GM19099 (cell line): ENCODE measurements around the gene IP6K3.
A peak's percentile ranks its signal among the peaks of the same experiment; 100 is the strongest.

ENCODE experiments used
- POLR2A ChIP-seq: IDR thresholded peaks from 3 replicates; pipeline ENCODE4 v1.6.1; 2011; ENCODE audit warnings: low read depth; ENCODE audit not compliant: insufficient read length; ENCODE audit errors: extremely low read depth

The IP6K3 gene

DNA sequence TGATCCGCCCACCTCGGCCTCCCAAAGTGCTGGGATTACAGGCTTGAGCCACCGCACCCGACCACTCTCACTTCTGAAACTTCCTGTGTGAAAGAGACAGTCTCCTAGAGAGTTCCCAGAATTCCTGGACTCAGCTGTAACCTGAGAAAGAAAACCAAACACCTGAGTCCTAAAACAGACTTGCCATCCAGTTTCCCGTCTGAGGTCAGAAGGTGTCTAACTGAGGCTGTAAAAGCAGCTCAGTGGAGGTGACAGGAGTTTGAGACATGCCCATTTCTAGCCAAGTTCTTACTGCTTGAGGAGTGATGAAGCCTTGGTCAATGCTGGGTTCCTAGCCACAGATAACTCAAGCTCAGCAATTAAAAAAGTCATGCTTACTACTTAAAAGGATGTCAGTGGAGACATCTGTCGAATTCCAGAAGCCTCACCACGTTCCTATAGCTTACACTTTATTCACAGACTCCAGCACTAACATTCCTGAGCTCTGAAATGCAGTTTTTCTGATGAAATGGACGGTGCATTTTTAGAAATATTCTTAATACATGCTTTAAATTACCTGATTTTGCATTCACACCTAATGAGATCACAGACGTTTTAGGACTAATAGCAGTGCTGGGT is 41.3 kb downstream of the IP6K3 start:
- TF ChIP-seq POLR2A, result no peak

GRCh38 chr6:33704215-33705066 is 42.3 kb downstream of the IP6K3 start:
- TF ChIP-seq POLR2A, result no peak

- TF ChIP-seq POLR2A, result no peak
These were observed 44.2 kb downstream of the IP6K3 start for GRCh38 chr6:33702345-33702977.

DNA sequence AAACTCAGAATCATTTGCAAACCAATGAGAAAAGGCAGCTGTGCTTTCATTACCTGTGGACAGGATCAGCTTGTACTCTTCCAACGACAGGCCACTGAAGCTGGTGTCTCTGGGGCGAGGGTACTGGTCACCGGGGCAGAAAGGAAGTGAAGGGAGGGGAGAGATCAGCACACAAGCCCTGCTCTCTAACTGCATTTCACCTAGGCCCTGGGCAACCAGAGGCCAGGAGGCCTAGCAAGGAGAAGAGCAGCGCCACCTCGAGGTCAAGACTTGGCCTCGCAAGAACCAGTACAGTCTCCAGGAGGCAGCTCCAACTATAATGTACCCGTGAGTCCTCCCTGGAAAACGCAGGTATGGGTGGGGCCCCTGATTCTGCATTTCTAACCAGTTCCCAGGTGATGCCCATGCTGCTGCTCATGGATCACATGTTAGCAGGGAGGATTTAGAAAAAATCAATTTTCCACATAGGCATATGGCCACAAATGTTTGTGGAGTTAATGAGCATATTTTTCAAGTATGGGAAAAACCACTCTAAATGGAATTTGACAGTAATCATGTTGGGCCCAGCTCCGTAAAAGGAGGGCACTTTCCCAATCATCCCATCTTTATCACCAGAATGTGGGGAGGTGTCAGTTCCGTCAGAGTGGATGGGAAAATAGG is 46.2 kb downstream of the IP6K3 start:
- no peak for TF ChIP-seq POLR2A

- no peak for TF ChIP-seq POLR2A
These were observed 47.0 kb downstream of the IP6K3 start for GRCh38 chr6:33699739-33700138.

- no peak for TF ChIP-seq POLR2A
These were observed 47.6 kb downstream of the IP6K3 start for GRCh38 chr6:33699131-33699530.

GRCh38 chr6:33698494-33698893 is 48.2 kb downstream of the IP6K3 start:
- no peak for TF ChIP-seq POLR2A

DNA sequence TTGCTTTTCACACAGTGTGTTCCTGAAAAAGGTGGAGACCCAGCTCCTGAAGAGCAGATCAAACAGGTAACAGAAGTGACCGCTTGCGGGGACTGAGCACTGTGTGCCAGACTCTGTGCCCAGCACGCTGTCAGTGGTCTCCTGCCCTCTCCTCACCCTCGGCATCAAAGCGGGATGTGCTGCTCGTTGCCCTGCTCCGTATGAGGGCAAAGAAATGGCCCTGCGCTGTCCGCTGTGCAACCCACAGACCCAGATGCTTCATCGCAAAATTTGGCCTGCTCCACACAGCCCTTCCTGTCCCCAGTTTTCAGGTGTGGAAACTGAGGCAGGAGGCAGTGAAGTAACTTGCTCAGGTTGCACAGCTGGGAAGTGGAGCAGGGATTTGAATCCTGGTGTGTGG is 48.9 kb downstream of the IP6K3 start:
- TF ChIP-seq POLR2A, result no peak

DNA sequence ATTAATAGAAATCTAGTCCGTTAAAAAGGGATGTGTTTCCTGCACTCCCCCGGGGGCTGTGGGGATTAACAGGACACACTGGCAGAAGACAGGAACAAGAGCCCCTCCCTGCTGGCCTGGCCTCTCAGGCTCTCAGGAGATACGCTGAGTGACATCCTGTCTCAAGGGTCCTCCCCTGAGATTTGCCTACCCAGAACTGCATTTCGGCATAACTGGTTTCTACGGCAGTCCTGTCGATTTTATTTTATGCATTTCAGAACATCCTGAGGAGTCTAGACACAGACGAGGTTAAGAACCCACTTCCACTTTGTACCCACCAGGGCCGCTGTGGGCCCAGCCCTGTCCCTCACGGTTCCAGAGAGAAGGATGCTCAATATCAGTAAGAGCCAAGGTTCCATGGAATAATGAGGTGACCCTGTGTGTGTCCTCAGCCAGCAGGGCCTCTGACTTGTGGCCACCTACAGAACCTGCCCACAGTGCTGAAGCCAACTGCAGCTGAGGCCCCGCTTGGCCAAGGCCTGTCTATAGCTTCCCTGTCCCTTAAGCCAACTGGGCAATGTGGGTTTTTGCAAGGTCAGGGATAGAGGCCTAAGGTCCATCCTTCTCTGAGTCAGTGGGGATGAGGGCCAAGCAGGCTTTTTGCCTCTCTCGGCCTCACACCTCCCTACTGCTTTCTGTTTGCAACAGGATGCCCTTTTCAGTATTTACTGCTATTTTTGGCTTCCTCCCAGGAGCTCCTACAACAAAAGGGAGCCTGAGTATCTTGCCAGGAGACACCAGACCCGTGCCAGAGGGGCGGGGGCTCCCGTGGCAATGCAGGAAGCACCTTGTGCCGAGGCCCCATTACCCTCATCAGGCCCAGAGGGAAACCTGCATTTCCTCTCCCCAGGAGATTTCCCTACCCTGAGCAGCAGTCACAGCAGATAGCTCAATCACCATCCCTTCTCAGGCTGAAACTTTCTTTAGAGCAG is 49.9 kb downstream of the IP6K3 start:
- TF ChIP-seq POLR2A, result peak; percentile 12

GRCh38 chr6:33696076-33696475 is 50.6 kb downstream of the IP6K3 start:
- no peak for TF ChIP-seq POLR2A

DNA sequence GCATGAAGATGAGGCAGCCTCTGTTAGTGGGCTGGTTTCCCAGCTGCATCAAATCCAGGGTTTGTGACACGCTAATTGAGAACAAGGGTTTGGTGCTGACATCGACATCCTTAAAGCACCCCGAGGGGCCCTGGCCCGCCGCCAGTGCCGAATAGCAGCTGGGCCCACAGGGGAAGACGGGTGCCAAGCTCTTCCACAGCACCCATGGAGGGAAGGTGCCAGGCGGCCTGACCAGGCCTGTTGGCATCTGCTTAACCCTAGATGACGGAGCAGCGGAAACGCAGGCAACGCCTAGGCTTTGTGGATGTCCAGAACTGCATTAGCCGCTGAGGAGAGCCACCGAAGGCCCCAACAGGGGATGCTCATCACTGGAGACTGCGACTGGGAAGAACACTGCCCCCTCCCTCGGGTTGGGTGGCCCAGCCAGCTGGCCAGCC is 51.2 kb downstream of the IP6K3 start:
- TF ChIP-seq POLR2A, result no peak

DNA sequence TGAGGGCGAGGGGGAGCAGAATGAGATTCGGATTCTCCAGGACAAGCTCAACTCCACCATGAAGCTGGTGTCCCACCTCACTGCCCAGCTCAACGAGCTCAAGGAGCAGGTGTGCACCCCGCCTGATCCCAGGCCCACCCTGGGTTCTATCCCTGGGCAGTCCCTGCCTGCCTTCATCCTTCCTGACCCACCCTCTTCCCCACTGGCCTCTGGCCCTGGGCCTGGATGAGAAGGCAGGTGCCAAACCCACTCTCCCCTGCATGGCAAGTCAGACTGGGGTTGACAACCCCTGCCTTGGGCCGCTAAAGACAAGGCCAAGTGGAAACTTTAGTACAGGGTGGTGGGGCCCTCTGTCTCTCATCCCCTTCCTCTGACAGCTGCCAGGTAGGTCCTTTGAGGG is 51.7 kb downstream of the IP6K3 start:
- no peak for TF ChIP-seq POLR2A

DNA sequence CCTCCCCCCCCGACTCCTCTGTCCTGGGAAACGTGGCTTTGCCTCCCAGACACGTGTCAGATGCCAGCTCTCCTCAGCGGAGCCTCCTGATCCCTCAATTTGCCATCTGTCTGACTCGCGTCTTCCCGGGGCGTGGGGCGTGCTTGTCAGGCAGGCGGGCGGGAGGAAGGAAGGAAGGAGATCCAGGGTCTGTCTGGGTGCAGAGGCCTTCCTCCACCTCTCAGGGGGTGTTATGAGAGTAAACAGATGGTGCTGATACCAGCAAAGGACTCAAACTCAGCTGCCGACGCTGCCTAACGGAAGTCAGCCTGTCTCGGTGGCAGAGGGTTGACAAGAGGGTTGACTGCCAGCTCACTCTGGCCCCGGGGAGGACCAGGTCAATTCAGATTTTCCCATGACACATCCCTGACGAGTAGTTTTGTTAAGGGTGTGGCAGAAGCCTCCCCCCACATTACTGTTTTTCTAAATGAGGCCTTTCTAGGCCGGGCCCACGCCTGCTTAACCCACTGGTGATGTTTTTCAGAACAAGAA is 52.2 kb downstream of the IP6K3 start:
- TF ChIP-seq POLR2A, result no peak

DNA sequence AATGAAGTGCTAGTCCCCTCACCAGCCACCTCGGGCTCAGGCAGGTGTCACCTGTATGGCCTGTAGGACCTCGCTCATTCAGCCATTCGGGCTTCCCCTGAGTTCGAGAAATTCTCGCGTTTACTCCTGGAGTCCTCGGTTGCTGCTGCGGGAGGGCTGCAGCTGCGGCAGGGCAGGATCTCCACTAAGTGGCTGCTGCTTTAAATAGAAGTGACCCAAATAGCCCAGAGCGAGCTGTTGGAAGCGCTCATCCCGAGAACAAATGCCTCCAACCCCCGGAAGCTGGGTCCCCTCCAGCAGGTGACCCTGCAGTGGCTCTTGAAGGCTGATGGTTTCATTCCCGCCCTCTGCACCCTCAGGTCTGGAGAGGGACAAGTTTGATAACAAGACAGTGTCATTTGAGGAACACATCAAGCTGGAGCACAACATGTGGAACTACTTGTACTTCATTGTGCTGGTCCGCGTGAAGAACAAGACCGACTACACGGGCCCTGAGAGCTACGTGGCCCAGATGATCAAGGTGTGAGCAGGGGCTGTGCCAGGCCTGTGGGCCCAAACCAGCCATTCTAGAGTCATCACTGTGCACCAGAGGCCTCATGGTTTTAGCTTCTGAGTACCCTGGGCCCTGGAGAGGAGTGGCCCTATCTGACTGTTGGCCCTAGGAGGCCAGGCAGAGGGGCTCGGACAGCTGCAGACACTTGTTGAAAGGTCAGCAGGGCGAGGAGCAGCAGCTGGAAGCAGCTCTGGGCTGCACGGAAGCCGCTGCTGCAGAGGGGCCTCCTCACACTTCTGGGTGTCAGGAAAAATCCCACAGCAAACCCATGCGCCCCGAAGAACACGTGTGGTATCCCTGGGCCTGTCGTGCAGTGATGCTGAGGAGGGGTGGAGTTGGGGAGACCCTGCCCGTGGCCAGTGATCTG is 53.3 kb downstream of the IP6K3 start:
- TF ChIP-seq POLR2A, result no peak

DNA sequence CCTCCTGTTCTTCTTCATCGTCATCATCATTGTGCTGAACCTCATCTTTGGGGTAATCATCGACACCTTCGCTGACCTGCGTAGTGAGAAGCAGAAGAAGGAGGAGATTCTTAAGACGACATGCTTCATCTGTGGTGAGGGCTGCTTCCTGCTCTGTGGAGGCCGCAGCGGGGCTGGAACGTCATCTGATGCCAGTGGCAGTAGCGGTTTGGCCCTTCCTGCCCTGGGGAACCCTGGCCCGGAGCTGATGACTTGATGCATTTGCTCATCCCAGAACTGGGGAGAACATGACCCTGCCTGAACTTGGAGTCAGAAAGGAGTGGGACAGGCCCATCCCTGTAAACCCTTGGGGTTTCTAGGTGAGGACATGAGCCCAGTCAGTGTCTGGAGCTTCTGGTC is 53.9 kb downstream of the IP6K3 start:
- no peak for TF ChIP-seq POLR2A
